OCI-LY7 (cell line): ENCODE results near the gene ACOX1. TPM values are rescaled to one million over a fixed set of nuclear protein-coding genes. Genes with fewer than 3 reads are reported as not detected.
"Not testable (repeated sequence)": the region's sequence is repeated elsewhere in the genome, so short reads cannot be mapped to it uniquely, and the experiment has no call there.

ENCODE experiments used
- BruUV-seq: library from RNA; stranded (reverse); fragments of 400-500 nt; replicated peaks from 2 replicates; lab custom pipeline; 2021; lab: Mats Ljungman, UMichigan
- CTCF ChIA-PET: fragments of 300-600 bp; sonication (Branson Sonifier 250); formaldehyde crosslinking; loops from one replicate; lab custom pipeline; 2022; ENCODE audit warnings: antibody characterized with exemption; ENCODE audit not compliant: unreplicated experiment; lab: Charles Lee
- POLR2A ChIA-PET: fragments of 300-600 bp; sonication (Branson Sonifier 250); formaldehyde crosslinking; loops from one replicate; lab custom pipeline; 2022; ENCODE audit warnings: antibody characterized with exemption; lab: Charles Lee
- DNase-seq: peaks from one replicate; pipeline ENCODE4 v3.0.0-alpha.2; 2015; ENCODE audit warnings: low spot score
- H2AFZ ChIP-seq: fragments of 200-600 bp; sonication (generic), shearing (Covaris generic); 2 replicates; pipeline ENCODE4 v1.6.1; 2014; ENCODE audit warnings: mild to moderate bottlenecking, antibody characterized with exemption, low read length, moderate library complexity
- H3K27ac ChIP-seq: fragments of 200-600 bp; sonication (generic); 2 replicates; pipeline ENCODE4 v1.5.1; 2014; ENCODE audit warnings: mixed run types, low read depth, mild to moderate bottlenecking, moderate library complexity, low read length, inconsistent platforms; ENCODE audit not compliant: poor library complexity, severe bottlenecking
- H3K36me3 ChIP-seq: fragments of 200-600 bp; sonication (generic); 2 replicates; pipeline ENCODE4 v1.6.1; 2014; ENCODE audit warnings: mild to moderate bottlenecking, antibody characterized with exemption, low read length, moderate library complexity, mixed read lengths; ENCODE audit not compliant: insufficient read depth
- H3K4me1 ChIP-seq: fragments of 200-600 bp; sonication (generic); 2 replicates; pipeline ENCODE4 v1.5.1; 2014; ENCODE audit warnings: mild to moderate bottlenecking, low read length; ENCODE audit not compliant: insufficient read depth, poor library complexity, severe bottlenecking
- H3K4me2 ChIP-seq: fragments of 200-600 bp; sonication (generic); 2 replicates; pipeline ENCODE4 v1.6.1; 2014; ENCODE audit warnings: mild to moderate bottlenecking, low read length
- H3K4me3 ChIP-seq: fragments of 200-600 bp; sonication (generic); 2 replicates; pipeline ENCODE4 v1.5.1; 2014; ENCODE audit warnings: mild to moderate bottlenecking, low read depth, low read length; ENCODE audit not compliant: poor library complexity, severe bottlenecking
- H3K79me2 ChIP-seq: fragments of 200-600 bp; sonication (generic); 2 replicates; pipeline ENCODE4 v1.6.1; 2016; ENCODE audit warnings: low read depth, mild to moderate bottlenecking, low read length, moderate library complexity, mixed read lengths; ENCODE audit not compliant: insufficient read depth
- H3K9me2 ChIP-seq: fragments of 200-600 bp; sonication (generic); 2 replicates; pipeline ENCODE4 v1.6.1; 2016; ENCODE audit warnings: mild to moderate bottlenecking, low read length, mixed read lengths; ENCODE audit not compliant: insufficient read depth
- H3K9me3 ChIP-seq: fragments of 200-600 bp; sonication (generic); 2 replicates; pipeline ENCODE4 v1.6.1; 2014; ENCODE audit warnings: mild to moderate bottlenecking, mixed run types, low read length, mixed read lengths
- H4K20me1 ChIP-seq: fragments of 200-600 bp; sonication (generic); 2 replicates; pipeline ENCODE4 v1.6.1; 2014; ENCODE audit warnings: mild to moderate bottlenecking, antibody characterized with exemption, low read length, moderate library complexity, mixed read lengths; ENCODE audit not compliant: insufficient read depth
- EZH2phosphoT487 ChIP-seq: fragments of 200-600 bp; sonication (generic); IDR thresholded peaks from 2 replicates; pipeline ENCODE4 v1.6.1; 2018; ENCODE audit warnings: low read depth, borderline replicate concordance, mild to moderate bottlenecking, mixed run types, antibody characterized with exemption, low read length, moderate library complexity, mixed read lengths
- intact Hi-C: fragments of 100-400 bp; cut with micrococcal nuclease; formaldehyde crosslinking; loops from one replicate; pipeline ENCODE4 v1.10.0; 2022; ENCODE audit not compliant: unreplicated experiment
- total RNA-seq, 2 experiments: library from RNA; depleted of rRNA in 1 of 2; stranded (reverse); fragments of >200 nt in 1 of 2; shearing (Covaris generic) in 1 of 2; gene quantifications; 2 replicates each; pipeline ENCODE4 v1.2.3, GENCODE V29; 2014 to 2022
- TF ChIP-seq, protein P1 (sequence below): fragments of 200-600 bp; sonication (generic); conservative IDR thresholded peaks from 2 replicates; pipeline ENCODE4 v1.5.1; 2014; ENCODE audit warnings: mild to moderate bottlenecking, antibody characterized with exemption, low read length, moderate library complexity, mixed read lengths

ACOX1 gene
- total RNA-seq, 2 experiments from 2014 or later: 22.6 to 34.6 TPM

DNA sequence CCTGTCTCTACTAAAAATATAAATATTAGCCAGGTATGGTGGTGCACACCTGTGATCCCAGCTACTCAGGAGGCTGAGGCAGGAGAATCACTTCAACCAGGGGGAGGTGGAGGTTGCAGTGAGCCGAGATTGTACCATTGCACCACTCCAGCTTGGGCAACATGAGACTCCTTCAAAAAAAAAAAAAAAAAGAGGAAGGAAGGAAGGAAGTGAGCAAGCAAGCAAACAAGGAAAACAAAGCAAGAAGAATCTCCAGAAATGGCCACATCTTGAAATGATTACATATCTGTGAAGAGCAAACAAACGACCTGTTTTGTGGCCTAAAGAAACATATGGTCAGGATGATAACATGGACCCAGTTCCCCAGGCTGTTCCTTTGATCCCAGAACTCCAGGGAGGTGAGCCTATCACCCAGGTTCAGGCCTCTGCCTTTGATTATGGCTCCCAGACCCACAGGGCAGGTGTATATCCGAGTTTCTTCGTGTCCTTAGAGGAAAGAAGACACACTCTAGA lies 8.9 kb downstream of the ACOX1 start:
- POLR2A ChIA-PET: interaction anchor here (1.5 to 1.9 kb wide), 2 partner anchors 10 to 13 kb away, joined by 3 to 5 read pairs; no protein-coding TSS in a partner anchor
- CTCF ChIA-PET: no interaction called here

DNA sequence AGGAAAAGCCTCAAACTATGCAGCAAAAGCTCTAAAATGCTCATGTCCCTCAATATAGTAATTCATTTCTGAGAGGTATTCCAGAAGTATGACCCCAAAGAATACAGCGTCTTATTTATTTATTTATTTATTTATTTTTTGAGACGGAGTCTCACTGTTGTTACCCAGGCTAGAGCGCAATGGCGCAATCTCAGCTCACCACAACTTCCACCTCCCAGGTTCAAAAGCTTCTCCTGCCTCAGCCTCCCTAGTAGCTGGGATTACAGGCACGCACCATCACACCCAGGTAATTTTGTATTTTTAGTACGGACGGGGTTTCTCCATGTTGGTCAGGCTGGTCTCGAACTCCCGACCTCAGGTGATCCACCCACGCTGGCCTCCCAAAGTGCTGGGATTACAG lies 9.9 kb downstream of the ACOX1 start:
- H3K36me3 ChIP-seq, BruUV-seq, H3K4me3 ChIP-seq, H2AFZ ChIP-seq, H3K9me3 ChIP-seq, DNase-seq, H3K9me2 ChIP-seq, H3K4me2 ChIP-seq, intact Hi-C loops, H3K79me2 ChIP-seq, H3K27ac ChIP-seq, H3K4me1 ChIP-seq, H4K20me1 ChIP-seq, CTCF ChIA-PET: not testable (repeated sequence)
- POLR2A ChIA-PET: interaction anchor here (1.9 kb wide), 1 partner anchor 9 kb away, joined by 5 read pairs; no protein-coding TSS in a partner anchor

More for the DNA sequence above, 8.9 kb downstream of the ACOX1 start:
- Histone ChIP-seq H2AFZ (no peak overlapping the region), H3K4me3 (no peak overlapping the region), H3K9me3 (no peaks in the 10 kb centered on the region), H3K4me2 (no peak overlapping the region), H3K9me2 (no peaks in the 10 kb centered on the region), H3K4me1 (peaks cover 4% of the 10 kb centered on the region), H3K27ac (no peak overlapping the region), H3K36me3 (peaks cover 6% of the 10 kb centered on the region; the same call in 1 of the 2 replicates), H4K20me1 (no peaks in the 10 kb centered on the region), H3K79me2 (no peaks in the 10 kb centered on the region)
- intact Hi-C loops: loop anchor here (10.0 kb wide), 1 partner anchor 185 kb away; the partner anchor contains the start of gene UNK
- no TSS peak for BruUV-seq
- TF ChIP-seq, protein P1, sequence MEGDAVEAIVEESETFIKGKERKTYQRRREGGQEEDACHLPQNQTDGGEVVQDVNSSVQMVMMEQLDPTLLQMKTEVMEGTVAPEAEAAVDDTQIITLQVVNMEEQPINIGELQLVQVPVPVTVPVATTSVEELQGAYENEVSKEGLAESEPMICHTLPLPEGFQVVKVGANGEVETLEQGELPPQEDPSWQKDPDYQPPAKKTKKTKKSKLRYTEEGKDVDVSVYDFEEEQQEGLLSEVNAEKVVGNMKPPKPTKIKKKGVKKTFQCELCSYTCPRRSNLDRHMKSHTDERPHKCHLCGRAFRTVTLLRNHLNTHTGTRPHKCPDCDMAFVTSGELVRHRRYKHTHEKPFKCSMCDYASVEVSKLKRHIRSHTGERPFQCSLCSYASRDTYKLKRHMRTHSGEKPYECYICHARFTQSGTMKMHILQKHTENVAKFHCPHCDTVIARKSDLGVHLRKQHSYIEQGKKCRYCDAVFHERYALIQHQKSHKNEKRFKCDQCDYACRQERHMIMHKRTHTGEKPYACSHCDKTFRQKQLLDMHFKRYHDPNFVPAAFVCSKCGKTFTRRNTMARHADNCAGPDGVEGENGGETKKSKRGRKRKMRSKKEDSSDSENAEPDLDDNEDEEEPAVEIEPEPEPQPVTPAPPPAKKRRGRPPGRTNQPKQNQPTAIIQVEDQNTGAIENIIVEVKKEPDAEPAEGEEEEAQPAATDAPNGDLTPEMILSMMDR: no peak
- no peak for TF ChIP-seq EZH2phosphoT487
- no peak for DNase-seq

DNA sequence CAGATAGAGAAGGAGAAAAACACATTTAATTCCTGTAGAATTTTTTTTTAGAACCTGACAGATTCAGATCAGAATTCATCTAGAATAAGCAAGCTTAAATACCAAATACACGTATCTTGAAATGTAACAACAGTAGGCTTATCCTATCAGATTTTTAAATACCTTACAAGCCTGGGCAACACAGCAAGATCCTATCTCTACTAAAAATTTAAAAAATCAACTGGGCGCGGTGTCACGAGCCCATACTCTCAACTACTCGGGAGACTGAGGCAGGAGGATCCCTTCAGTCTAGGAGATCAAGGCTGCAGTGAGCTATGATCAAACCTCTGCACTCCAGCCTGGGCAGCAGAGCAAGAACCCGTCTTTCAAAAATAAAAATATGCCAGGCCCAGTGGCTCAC lies 13.5 kb downstream of the ACOX1 start:
- POLR2A ChIA-PET: interaction anchor here (0.5 to 1.7 kb wide), 3 partner anchors 9 to 65 kb away, joined by 3 to 6 read pairs (median 5); no protein-coding TSS in a partner anchor
- DNase-seq: no peak
- peaks cover 4% of the 10 kb centered on the region for H3K4me1 ChIP-seq
- BruUV-seq: no TSS peak
- no peak overlapping the region for H3K4me3 ChIP-seq
- H3K79me2 ChIP-seq: no peaks in the 10 kb centered on the region
- TF ChIP-seq, protein P1: no peak
- no peak for TF ChIP-seq EZH2phosphoT487
- CTCF ChIA-PET: no interaction called here
- H3K36me3 ChIP-seq: no peaks in the 10 kb centered on the region
- H3K9me2 ChIP-seq: no peaks in the 10 kb centered on the region
- H3K4me2 ChIP-seq: no peak overlapping the region
- intact Hi-C loops: no loop called here
- H3K27ac ChIP-seq: no peak overlapping the region
- no peaks in the 10 kb centered on the region for H3K9me3 ChIP-seq
- no peak overlapping the region for H2AFZ ChIP-seq
- no peaks in the 10 kb centered on the region for H4K20me1 ChIP-seq
